Left lung (tissue), 10 donors: ENCODE measurements around the gene GOLGB1. TPM values are rescaled to one million over a fixed set of nuclear protein-coding genes. Genes with fewer than 3 reads are reported as not detected.
"Not testable (repeated sequence)": the region's sequence is repeated elsewhere in the genome, so short reads cannot be mapped to it uniquely, and the experiment has no call there.

Experiments
- ATAC-seq: fragments of 200-7000 bp; cut with Tn5 transposase; one replicate; pipeline ENCODE4 v1.9.1; 2020; ENCODE audit warnings: moderate library complexity
- DNase-seq, 4 donors: peaks; one replicate each; pipeline ENCODE4 v3.0.0-alpha.2; 2013 to 2020
- H3K27ac ChIP-seq, 2 donors: fragments of 200-600 bp; sonication (generic) in 1 of 2; one replicate each; pipeline versions ENCODE4 v1.5.0 to v1.8.0; 2020 to 2021
- H3K27me3 ChIP-seq, 2 donors: fragments of 200-600 bp; sonication (generic) in 1 of 2; one replicate each; pipeline versions ENCODE4 v1.5.0 to v1.8.0; 2020 to 2021
- H3K36me3 ChIP-seq, 2 donors: fragments of 200-600 bp; sonication (generic) in 1 of 2; one replicate each; pipeline versions ENCODE4 v1.5.0 to v1.8.0; 2020 to 2021
- H3K4me1 ChIP-seq, 2 donors: fragments of 200-600 bp; one replicate each; pipeline ENCODE4 v1.8.0; 2021
- H3K4me3 ChIP-seq, 2 donors: fragments of 200-600 bp; sonication (generic) in 1 of 2; one replicate each; pipeline versions ENCODE4 v1.5.0 to v1.8.0; 2020 to 2021; ENCODE audit warnings: mild to moderate bottlenecking in 1 of 2
- H3K9me3 ChIP-seq, 2 donors: fragments of 200-600 bp; sonication (generic) in 1 of 2; one replicate each; pipeline versions ENCODE4 v1.5.0 to v1.8.0; 2020 to 2021
- intact Hi-C, 2 donors: fragments of 100-400 bp; cut with DNase I; formaldehyde crosslinking; loops; one replicate each; pipeline versions ENCODE4 v1.11.2 to v1.14.2; 2022
- polyA plus RNA-seq, 6 donors: library from polyadenylated mRNA; unstranded; fragments of 120-200 nt; gene quantifications; one replicate each; pipeline ENCODE4 v1.2.1, GENCODE V29; 2013; ENCODE audit not compliant: insufficient read length in 6 of 6
- total RNA-seq, 2 donors: library from RNA; stranded (reverse); fragmentation: NEBNext Ultra II Directional; extraction: Animal tissue kit (Norgen Biotek cat#: 25700); gene quantifications; one replicate each; pipeline ENCODE4 v1.2.1, GENCODE V29; 2021
- TF ChIP-seq, protein P1 (sequence below), 2 donors: fragments of 200-600 bp; sonication (generic) in 1 of 2; IDR thresholded peaks; one replicate each; pipeline versions ENCODE4 v1.5.0 to v1.8.0; 2021; ENCODE audit warnings: antibody characterized with exemption in 2 of 2
- donor health status: DM: no; HTN: yes; CAD: no.
- donor health status: DM: no; HTN: no; CAD: no.

GOLGB1 gene
- total and polyA plus RNA-seq, 8 donors = 45.9 to 75.7 (median 71.0) TPM

DNA sequence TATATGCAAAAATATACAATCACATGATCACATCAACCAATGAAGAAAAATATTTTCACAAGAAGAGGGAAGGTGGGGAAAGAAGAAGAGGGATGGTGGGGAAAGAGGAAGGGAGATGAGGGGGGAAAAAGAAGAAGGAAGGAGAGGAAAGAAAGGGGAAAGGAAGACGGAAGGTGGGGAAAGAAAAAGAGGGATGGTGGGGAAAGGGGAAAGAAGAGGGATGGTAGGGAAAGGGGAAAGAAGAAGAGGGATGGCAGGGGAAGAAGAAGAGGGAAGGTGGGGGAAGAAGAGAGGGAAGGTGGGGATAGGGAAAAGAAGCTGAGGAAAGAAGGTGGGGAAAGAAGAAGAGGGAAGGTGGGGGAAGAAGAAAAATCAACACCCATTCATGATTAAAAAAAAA is 3.2 kb upstream of the GOLGB1 start:
- TF ChIP-seq, protein P1, sequence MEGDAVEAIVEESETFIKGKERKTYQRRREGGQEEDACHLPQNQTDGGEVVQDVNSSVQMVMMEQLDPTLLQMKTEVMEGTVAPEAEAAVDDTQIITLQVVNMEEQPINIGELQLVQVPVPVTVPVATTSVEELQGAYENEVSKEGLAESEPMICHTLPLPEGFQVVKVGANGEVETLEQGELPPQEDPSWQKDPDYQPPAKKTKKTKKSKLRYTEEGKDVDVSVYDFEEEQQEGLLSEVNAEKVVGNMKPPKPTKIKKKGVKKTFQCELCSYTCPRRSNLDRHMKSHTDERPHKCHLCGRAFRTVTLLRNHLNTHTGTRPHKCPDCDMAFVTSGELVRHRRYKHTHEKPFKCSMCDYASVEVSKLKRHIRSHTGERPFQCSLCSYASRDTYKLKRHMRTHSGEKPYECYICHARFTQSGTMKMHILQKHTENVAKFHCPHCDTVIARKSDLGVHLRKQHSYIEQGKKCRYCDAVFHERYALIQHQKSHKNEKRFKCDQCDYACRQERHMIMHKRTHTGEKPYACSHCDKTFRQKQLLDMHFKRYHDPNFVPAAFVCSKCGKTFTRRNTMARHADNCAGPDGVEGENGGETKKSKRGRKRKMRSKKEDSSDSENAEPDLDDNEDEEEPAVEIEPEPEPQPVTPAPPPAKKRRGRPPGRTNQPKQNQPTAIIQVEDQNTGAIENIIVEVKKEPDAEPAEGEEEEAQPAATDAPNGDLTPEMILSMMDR (IDR thresholded peaks at IDR 0.05) = no peak
- DNase-seq (no peak), ATAC-seq (no peak)
- Histone ChIP-seq H3K27ac (no peak overlapping the region), H3K9me3 (no peaks in the 10 kb centered on the region), H3K4me3 (no peak overlapping the region), H3K4me1 (peaks cover 14% of the 10 kb centered on the region in 2 donors), H3K27me3 (peaks cover 0 to 4% of the 10 kb centered on the region in 2 donors), H3K36me3 (no peaks in the 10 kb centered on the region)
- intact Hi-C loops = no loop called here

DNA sequence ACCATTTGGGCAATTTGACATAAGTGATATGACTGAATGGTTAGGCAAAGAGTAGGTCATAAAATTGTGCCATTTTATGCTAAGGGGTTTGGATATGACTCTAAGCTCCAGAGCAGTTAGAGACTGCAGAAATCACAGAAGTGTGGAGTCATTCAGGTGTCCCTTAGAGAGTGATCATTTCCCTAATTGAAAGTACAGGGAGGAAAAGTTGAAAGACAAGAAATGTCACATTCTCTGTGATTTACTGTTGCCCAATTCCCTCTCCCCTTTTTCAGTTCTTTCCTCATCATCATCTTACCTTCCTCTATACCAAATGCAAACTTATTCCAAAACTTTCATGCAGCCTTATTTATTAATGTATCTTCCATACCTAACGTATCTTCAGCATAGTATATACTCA is 2.7 kb upstream of the GOLGB1 start:
- intact Hi-C loops = no loop called here
- H3K27ac ChIP-seq = no peak overlapping the region
- no peak overlapping the region for H3K4me3 ChIP-seq
- no peak for DNase-seq
- H3K4me1 ChIP-seq = peaks cover 19 to 20% of the 10 kb centered on the region in 2 donors
- peaks cover 0 to 4% of the 10 kb centered on the region in 2 donors for H3K27me3 ChIP-seq
- H3K36me3 ChIP-seq = no peaks in the 10 kb centered on the region
- H3K9me3 ChIP-seq = no peaks in the 10 kb centered on the region
- TF ChIP-seq, protein P1 (IDR thresholded peaks at IDR 0.05) = no peak
- ATAC-seq = no peak

DNA sequence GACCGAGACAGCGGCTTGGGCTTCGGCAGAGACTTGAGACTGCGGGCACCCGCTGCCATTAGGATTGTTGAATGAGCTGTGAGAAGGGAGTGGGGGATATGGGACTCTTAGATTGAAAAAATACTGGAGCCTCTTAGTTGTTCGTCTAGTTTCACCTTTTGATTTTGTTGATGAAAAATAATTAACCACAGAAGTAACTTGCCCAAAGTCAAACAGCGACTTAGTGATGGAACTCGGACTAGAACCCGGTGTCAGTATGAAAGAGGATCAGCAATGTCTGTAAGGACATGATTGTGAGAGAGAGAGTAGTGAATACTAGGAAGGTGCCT is 510 bp upstream of the GOLGB1 start:
- no peak for ATAC-seq
- intact Hi-C loops = no loop called here
- Histone ChIP-seq H3K27me3 (peaks cover 0 to 4% of the 10 kb centered on the region in 2 donors), H3K4me3 (peak overlapping the region; percentile 72 to 88), H3K4me1 (peaks cover 19 to 21% of the 10 kb centered on the region in 2 donors), H3K9me3 (no peaks in the 10 kb centered on the region), H3K27ac (peak overlapping the region; percentile 75 to 98), H3K36me3 (no peaks in the 10 kb centered on the region)
- TF ChIP-seq, protein P1 (IDR thresholded peaks at IDR 0.05) = no peak
- DNase-seq = no peak

DNA sequence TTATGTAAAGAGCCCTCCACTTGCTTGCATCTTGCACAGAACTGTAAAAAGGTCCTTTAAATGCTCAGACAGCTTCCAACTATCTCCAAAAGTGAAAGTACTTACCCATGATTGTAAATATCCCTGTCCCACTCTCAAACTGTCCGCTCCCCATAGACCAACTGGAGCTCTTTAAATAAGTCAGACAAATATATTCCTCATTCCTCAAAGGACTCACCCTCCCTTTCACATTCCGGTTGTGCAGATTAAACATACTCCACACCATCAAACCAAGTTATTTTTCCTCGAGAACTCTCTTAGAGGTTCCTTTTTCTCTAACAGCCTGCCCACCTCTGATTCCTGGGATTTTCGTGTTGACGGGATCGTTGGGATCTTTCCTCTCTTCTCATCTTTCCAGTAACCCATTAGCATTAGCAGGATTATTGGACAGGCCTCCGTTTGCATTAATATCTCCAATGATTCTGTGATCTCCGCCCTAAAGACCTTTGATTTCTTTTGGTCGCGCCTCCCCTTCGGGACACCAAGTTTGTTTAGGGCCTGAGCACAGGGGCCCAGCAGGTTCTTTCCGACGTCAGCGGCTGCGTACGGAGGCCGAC is 763 bp downstream of the GOLGB1 start:
- no peaks in the 10 kb centered on the region for H3K9me3 ChIP-seq
- DNase-seq (peak in 2 of 4 donors; percentile 68 to 69), ATAC-seq (peak; percentile 72)
- TF ChIP-seq, protein P1 (IDR thresholded peaks at IDR 0.05) = no peak
- peaks cover 0 to under 1% of the 10 kb centered on the region in 2 donors for H3K27me3 ChIP-seq
- H3K36me3 ChIP-seq = no peaks in the 10 kb centered on the region
- intact Hi-C loops = no loop called here
- H3K27ac ChIP-seq = peak overlapping the region; percentile 92 to 98
- peak overlapping the region; percentile 72 to 88 for H3K4me3 ChIP-seq
- peaks cover 19 to 21% of the 10 kb centered on the region in 2 donors for H3K4me1 ChIP-seq

DNA sequence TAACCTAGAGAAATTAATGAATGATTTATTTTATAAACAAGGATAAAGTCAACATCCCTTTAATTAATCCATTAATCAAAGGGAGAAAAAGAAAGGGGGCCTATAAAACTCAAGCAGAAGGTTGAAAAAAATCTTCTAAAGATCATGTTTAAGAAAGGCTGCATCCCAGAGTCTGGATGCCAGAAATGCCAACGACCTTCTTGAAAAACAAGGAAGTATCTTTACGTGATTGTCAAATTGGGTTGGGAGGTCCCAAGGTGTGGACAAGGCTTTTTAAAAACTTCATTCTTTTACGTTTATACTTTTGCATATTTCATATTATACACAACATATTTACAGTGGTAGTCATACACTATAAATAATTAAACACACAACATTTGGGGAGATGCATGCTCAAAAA is 1.6 kb downstream of the GOLGB1 start:
- Histone ChIP-seq H3K9me3 (peaks cover 0 to 2% of the 10 kb centered on the region in 2 donors), H3K36me3 (no peaks in the 10 kb centered on the region), H3K4me1 (peaks cover 19 to 21% of the 10 kb centered on the region in 2 donors), H3K27me3 (no peaks in the 10 kb centered on the region), H3K27ac (peak overlapping the region; percentile 92 to 98), H3K4me3 (peak overlapping the region; percentile 72 to 88)
- no peak for DNase-seq
- no peak for ATAC-seq
- intact Hi-C loops = no loop called here
- TF ChIP-seq, protein P1 (IDR thresholded peaks at IDR 0.05) = no peak

DNA sequence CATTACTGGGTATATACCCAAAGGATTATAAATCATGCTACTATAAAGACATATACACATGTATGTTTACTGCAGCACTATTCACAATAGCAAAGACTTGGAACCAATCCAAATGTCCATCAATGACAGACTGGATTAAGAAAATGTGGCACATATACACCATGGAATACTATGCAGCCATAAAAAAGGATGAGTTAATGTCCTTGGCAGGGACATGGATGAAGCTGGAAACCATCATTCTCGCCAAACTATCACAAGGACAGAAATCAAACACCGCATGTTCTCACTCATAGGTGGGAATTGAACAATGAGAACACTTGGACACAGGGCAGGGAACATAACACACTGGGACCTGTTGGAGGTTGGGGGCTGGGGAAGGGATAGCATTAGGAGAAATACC is 6.4 kb downstream of the GOLGB1 start:
- DNase-seq, H3K9me3 ChIP-seq, H3K4me3 ChIP-seq, H3K27ac ChIP-seq, H3K36me3 ChIP-seq, H3K27me3 ChIP-seq, intact Hi-C loops, ATAC-seq: not testable (repeated sequence)
- peaks cover 9 to 13% of the 10 kb centered on the region in 2 donors for H3K4me1 ChIP-seq
